ENCODE results near the gene USP28. TPM values are rescaled to one million over a fixed set of nuclear protein-coding genes. Genes with fewer than 3 reads are reported as not detected.

The USP28 gene, protein sequence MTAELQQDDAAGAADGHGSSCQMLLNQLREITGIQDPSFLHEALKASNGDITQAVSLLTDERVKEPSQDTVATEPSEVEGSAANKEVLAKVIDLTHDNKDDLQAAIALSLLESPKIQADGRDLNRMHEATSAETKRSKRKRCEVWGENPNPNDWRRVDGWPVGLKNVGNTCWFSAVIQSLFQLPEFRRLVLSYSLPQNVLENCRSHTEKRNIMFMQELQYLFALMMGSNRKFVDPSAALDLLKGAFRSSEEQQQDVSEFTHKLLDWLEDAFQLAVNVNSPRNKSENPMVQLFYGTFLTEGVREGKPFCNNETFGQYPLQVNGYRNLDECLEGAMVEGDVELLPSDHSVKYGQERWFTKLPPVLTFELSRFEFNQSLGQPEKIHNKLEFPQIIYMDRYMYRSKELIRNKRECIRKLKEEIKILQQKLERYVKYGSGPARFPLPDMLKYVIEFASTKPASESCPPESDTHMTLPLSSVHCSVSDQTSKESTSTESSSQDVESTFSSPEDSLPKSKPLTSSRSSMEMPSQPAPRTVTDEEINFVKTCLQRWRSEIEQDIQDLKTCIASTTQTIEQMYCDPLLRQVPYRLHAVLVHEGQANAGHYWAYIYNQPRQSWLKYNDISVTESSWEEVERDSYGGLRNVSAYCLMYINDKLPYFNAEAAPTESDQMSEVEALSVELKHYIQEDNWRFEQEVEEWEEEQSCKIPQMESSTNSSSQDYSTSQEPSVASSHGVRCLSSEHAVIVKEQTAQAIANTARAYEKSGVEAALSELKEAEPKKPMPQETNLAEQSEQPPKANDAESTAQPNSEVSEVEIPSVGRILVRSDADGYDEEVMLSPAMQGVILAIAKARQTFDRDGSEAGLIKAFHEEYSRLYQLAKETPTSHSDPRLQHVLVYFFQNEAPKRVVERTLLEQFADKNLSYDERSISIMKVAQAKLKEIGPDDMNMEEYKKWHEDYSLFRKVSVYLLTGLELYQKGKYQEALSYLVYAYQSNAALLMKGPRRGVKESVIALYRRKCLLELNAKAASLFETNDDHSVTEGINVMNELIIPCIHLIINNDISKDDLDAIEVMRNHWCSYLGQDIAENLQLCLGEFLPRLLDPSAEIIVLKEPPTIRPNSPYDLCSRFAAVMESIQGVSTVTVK
- total RNA-seq, result 23.3 and 32.7 TPM in 2 replicates

DNA sequence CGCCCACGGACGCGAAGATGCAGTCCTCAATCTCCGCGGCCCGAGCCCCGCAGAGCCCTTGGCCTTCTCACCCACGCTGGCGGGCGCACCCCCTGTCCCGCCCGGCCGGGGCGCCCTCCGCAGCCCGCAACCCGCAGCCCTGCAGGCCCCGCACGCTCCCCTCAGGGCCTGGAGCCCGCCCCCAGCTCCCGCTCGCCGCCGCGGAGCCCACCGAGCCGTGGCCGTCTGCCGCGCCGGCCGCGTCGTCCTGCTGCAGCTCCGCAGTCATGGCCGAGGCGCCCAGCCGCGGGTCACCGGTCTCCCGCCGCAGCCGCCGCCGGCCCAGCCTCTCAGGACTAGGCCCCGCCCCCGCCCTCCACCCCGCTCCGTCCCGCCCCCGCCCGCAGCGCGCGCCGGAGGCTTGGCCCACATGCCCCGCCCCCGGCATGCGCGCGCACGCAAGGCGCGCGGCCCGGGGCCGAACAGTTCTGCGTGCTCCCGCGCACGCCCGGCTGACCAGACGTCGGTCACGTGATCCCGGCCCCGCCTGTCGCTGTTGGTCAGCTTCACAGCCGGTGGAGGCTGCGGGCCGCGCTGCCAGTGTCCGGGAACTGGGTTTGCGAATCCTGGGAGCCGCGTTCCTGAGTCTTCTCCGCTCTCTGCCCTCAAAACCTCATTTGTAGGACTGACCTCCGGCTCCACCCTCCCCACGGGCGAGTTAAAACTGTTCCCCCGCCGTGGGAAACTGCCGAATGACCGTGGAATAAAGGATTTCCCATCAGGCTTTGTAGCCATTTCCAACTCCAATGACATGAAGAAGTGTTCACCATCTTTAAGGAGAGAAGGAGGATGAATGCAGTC, at the start of gene USP28:
USP28 (minus strand) TSS at position 339 of the 840 bp plus-strand sequence; CDS start at position 268, 71 bp downstream.

DNA sequence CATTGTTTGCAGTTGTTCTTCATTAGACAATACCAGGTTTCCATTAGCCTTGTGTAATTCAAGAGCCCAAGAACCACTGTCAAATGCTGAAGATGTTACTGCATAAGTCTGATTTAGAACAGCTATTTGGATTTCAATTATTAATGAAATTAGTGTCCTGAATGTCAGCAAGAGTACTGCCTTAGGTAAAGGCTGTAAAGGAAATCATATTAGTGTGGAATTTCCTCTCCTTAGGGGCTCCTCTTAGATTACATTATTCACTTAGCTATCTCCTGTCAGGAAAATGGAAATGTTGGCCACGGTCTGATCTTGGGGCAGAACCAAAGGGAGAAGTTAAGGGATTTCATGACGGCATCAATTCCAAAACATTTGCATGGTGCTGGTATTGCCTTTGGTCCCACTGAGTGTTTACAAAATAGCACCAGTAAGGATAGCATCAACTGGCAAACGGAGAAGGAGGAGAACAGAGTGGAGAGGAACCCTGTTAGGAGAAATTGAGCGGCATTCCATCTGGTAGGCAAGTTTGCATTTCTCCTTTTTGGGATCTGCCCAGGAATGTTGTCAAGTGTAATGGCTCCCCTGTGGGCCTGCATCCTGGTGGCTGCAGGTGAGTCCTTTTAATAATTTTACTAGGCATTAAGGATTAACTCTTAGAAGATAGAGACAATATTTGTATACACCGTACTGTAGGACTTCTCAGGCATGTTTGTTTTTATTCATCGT, 29.2 kb upstream of the USP28 start, which contains the start of gene HTR3B:
HTR3B (plus strand) TSS at position 418 of the 723 bp plus-strand sequence; CDS start at position 556, 138 bp downstream.

DNA sequence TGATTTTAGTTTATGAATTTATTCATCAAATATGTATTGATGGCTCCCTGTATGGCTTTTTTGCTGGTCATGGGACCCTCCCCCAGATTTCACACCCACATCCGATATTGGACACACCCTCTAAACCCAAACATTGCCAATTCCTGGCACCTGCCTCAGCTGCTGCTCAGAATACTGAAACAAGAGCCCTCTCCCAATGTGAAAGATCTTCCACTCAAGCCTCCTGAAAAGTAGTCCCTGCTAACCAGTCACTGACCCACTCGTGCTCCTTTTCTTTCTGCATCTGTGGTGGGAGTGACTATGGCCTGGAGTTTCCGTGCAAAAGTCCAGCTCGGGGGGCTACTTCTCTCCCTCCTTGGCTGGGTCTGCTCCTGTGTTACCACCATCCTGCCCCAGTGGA, 95.9 kb downstream of the USP28 start, which contains the start of gene CLDN25:
CLDN25 (plus strand) TSS at position 301 of the 400 bp plus-strand sequence; CDS start at position 301, 0 bp downstream.

DNA sequence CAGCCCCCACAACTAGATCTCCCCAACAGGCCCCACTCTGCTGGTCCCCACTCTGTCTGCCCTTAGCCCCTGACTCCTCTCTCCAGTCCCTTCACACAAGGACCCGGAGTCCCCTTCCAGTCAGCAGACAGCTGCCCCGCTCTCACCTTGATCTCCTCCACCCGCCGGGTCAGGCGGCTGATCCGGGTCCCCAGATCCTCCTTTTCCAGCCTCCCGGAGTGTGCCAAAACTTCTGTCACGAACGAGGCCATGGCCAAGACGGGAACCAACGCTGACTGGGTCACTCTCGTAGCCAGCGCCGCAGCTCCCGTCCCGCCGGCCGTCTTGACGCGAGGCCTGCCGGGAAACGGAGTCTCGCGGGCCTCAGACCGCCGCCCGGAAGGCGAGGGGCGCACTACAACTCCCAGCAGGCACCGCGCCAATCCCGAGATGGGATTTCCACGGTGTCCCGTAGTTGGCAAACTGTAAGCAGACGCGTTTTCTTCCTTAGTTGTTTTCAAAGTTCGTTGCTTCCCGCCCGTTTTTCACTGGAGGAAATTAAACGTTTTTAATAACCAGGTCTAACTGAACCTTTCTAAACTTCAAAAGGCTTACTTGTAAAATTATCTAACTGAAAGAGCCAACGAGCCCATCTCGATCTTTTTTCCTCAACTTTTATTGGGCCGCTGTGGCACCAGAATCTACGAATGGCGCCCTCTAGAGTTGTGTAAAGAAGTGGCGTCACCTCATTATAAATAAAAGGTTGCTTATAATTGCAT, 101.8 kb downstream of the USP28 start, which contains the start of gene ZW10:
ZW10 (minus strand) TSS at position 277 of the 758 bp plus-strand sequence; CDS start at position 251, 26 bp downstream.

Other genes starting within 250 kb of the USP28 start
- gene TMPRSS5, start 169.3 kb downstream of the USP28 start, total RNA-seq, result 0.11 and 0.26 TPM in 2 replicates
- gene ZW10, start 101.9 kb downstream of the USP28 start, total RNA-seq, result 12.8 and 19.3 TPM in 2 replicates
- not detected in 2 replicates for gene CLDN25, start 95.8 kb downstream of the USP28 start, total RNA-seq
- gene HTR3B, start 29.2 kb upstream of the USP28 start, total RNA-seq, result not detected in 2 replicates
- gene HTR3A, start 99.5 kb upstream of the USP28 start, total RNA-seq, result not detected in 2 replicates
- gene ZBTB16, start 184.1 kb upstream of the USP28 start, total RNA-seq, result 8.3 and 22.4 TPM in 2 replicates